ENCODE results near the gene HECW1.
A peak's percentile ranks its signal among the peaks of the same experiment; 100 is the strongest.
"Not testable (repeated sequence)": the region's sequence is repeated elsewhere in the genome, so short reads cannot be mapped to it uniquely, and the experiment has no call there.

The HECW1 gene

DNA sequence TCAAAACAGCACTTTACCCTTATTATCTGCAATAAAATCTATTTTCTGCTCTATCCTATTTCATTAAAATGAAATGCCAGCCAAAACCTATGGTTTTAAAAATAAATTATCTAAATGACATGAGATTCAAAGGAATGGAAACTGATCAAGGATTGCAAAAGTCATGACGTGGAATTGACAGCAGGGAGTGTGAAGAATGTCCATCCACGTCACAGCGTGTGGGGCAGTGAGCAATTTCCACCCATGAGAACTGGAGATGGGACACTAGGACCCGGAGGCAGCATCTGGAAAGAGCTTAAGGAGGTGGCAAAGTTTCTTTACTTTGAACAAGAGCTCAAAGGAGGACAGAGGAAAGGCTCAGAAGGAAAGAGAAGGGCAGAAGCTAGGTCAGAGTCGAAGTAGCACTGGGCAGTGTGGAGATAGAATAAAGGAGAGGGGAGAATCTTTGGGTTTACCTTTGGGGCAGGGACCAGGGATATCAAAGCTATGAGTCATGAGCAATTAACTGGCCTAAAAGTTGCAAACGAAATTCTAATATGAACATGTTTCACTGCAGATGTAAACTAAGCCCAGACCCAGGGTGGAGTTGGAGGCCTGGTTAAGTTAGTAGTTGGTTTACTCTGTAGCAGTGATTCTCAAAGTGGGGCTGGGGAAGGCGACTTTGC, 445.5 kb downstream of the HECW1 start:
- no peak for DNase-seq

DNA sequence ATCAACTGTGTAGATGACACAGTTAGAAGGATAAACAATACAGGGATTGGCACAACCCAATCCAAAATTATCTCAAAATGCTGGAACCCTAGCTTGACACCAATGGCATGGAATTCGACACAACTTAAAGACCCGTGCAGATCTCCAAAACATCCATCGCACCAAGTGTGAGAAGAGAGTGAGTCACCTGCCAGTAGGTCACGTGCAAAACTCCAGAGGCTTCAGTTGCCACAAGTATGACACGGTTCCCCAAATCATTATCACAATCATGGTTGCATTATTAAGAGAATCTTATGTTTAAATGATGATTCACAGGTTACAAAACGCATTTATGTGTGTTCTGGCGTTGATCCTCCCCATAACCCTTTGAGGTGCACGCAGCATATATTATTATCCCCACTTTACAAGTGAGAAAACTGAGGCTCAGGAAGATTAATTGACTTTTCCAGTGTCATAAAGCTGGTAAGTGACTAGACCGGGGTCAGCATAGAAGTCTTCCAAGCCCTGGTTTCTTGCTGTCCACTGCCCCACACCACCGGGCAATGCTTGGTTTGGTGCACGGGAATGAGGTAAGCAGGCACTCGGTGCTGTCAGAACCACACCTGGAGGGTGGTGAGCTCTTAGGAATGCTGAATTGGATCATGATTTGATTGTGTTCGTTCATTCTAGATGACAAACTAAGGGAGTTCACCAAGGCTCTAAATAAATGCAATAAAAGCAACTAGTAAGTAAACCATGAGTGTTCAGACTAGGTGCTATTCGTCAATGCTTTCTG, 446.9 kb downstream of the HECW1 start:
- no peak for DNase-seq

DNA sequence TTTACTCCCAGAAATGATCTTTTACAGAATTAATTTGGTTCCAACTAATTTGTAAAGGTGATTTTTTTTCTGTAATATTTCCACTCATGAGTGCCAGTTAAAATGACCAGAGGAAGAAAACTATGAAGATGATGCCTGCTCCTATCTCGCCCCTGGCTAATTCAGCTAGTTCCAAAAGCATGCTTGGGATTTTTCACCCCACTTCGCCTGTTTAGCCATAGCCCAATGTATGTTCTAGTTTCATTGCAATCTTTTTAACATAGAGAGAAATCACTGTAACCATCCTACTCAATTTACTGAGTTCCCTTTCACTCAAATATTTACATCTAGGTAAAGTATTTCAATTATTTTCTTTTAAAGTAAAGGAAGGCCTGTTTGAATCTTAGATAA, 447.5 kb downstream of the HECW1 start:
- DNase-seq = no peak

DNA sequence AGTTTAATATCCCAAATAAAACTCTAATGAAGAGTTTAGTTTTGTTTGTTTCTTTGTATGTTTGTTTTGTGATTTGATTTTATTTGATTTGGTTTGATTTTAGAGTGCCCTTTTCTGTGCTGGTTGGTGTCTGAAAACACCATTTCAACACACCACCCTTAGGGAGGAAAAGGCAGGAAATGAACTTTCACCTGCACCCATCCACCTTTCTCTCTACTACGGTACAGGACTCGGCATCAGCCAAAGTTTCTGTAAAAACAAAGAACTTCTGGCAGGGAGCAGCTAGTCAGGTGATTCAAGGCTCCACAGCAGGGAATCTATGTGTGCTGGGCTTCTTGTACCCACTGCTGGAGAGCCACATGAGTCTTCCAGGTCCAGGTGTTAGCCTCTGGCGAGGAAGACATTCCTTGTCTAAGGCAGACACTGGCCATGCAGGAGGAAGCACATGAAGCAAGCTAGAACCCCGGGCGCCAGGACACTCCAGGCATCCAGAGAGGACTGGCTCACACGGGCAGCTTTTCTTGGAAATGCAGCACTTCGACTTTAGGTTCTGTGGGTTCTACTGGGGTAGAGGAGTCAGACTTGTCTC, 448.4 kb downstream of the HECW1 start:
- no peak for DNase-seq

DNA sequence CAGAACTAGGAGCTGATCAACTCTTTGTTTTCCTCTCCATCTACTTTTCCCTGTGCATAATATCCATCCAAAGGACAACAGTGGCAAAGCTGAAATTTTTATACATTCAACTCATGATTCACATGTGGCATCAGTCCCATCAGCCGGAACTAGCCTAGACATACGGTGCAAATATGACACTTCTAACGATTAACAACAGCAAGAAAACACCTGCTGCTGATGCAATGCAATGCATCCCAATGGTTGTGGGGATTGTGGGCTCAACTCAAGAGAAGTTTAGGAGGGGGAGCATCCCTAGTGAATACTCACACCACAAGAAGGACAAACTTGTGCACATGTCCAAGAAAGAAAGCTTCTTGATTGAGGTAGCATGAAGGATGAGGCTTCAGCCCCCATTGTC, 449.9 kb downstream of the HECW1 start:
- DNase-seq = no peak

DNA sequence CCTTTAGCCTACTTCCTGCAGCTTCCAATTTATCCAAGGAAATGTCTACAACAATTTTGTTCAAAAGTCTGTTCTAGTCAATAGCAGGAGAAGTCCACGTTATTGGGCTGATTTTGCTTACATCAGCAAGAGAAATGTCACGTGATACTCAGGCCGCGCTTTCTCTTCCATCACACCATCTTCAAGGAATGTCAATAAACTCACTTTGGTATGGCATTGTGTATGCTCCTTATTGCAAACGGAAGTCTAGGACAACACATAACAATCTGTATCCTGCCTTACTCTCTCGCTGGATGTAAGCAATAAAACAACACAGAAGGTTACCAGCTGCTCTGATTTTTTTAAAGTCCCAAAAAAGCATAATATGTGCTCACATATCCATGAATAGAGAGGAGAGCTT, 453.3 kb downstream of the HECW1 start:
- no peak for DNase-seq

DNA sequence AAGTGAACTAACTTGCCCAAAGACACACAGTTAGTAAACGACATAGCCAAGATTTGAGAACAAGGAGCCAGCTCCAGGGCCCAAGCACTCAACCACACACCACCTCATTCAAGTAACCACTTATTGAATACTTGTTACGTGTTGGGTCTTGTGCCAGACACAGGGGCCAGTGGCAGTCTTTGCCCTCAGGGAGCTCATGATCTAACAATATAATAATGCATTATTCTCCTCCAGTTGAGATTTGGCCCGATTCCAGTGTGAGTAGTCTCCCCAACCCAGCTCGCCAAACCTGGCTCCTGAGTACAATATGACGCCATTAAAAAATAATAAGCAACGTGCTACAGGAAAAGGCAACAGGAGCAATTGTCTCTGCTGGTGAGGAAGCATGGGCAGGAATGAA, 456.1 kb downstream of the HECW1 start:
- DNase-seq = no peak

DNA sequence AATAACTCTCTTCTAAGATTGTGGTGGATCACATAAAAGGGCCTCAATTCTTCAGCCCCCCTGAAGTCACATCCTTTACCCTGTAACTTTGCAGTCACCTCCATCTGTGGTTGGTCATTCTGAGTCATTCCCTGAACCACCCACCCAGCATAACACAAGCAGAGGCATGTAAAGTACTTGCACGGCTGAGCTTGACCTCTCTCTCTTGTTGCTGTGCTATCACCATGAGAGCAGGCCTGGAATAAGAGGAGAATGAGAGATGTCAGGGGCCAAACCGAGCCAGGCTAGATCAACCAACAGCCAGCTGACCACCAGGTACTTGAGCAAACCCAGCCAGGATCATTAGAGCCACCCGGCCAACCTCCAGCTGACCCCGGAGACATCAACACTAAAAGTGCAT, 457.0 kb downstream of the HECW1 start:
- no peak for DNase-seq

DNA sequence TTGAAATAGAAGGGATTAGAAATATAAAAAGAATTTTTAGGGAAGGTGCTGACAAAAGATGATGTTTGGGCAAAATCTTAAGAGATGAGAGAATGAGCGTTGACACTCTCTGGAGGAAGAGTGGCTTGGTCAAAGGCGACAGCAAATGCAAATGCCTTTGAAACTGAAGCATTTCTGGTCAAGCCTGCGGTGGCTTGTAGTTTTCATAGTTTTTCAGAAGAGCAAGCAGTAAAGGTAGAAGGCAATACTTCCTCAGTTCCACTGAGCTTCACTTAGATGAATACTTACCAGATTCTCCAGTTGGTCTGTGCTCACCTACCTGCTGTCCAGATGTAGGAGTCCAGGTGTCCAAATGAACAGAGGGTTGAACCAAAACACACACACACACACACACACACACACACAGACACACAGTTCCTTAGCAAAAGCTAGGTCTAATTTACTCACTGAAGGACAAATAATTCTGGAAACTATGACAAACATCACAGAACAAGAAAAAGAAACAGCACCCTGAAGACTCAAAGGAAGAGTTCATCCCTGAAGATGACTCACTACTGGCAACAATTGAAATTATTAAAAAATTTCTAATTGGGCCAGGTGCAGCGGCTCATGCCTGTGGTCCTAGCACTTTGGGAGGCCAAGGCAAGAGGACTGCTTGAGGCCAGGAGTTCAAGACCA, 458.4 kb downstream of the HECW1 start:
- no peak for DNase-seq

DNA sequence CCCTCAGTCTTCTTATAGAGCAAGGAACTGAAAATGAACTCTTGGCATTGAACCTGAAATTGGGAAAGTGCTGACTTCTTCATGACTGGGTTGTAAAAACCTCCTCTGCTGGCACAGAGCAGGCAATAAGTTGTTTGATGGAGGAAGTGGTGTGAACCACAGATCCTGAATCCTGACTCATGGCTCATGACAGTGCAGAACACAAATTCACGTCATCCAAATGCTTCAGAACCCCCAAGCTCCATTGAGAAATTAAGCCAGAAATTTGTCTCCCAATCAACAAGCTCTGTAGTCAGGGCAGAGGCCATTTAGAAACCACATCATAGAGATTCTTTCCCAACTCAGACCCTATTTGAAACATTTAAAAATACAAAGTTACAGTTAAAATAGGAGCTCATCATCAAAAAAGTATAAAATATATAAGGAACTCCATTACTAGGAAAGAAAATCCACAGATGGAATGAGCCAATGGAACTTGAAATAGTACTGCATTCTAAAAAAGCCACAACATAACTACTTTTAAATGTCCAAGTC, 460.1 kb downstream of the HECW1 start:
- peak; percentile 33 to 63 for DNase-seq

DNA sequence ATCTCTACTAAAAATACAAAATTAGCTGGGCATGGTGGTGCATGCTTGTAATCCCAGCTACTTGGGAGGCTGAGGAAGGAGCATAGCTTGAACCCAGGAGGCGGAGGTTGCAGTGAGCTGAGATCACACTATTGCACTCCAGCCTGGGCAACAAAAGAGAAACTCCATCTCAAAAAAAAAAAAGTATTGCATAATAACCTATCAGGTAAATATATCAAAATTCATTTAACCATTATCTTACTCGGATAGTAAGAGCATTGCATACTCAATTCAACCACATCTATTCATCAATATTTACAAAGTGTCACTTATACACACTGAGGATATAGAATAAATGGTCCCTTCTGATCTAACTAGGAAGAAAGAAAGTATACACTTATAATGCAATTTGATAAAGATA, 461.4 kb downstream of the HECW1 start:
- not testable (repeated sequence) for DNase-seq

DNA sequence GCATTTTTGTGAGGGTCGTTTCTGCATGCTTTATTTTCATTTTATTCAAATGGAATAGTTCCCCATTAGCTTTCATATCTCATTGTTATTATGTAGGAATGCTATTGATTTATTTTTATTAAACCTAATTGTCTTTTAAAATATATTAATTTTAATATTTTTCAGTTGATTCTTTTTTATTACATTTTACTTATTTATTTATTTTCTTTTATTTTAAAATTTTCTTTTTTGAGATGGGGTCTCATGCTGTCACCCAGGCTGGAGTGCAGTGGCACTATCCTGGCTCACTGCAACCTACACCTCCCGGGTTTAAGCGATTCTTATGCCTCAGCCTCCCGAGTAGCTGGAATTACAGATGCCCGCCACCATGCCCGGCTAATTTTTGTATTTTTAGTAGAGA, 463.1 kb downstream of the HECW1 start:
- DNase-seq = no peak

DNA sequence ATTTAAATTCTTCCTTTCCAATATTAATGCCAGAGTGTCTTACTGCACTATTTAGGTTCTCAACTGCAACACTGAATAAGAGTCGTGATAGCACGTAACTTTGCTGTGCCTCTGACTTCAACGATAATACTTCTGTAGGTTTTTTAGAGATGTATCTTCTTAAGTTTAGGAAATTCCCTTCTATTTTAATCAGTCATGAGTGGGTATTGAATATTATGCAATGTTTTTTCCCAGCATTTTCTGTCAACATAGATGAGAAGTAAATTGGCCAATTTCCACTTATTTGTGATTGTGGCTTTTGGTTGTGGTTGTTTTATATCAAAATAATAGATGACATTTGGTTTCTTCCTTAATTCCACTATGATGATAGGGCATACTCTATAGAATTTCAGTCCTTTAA, 463.8 kb downstream of the HECW1 start:
- no peak for DNase-seq

DNA sequence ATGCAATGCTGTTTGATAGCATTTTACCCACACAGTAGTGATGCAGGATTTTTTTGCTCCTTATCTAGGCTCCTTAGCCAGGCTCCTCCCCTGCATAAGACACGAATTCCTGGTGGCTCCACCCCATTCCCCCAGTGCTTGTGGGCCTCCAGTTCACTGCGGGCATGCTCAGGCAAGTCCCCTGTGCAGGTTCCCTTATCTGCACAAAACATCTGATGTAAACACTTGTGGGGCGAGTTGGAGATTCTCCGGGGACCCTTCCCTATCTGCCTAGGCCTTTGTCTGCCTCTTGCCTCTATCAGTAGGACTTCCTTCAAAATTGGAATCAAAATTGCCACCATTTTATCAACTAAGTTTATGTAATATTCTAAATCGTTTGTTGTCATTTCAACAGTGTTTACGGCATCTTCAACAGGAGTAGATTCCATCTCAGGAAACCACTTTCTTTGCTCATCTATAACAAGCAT, 465.1 kb downstream of the HECW1 start:
- DNase-seq = no peak

DNA sequence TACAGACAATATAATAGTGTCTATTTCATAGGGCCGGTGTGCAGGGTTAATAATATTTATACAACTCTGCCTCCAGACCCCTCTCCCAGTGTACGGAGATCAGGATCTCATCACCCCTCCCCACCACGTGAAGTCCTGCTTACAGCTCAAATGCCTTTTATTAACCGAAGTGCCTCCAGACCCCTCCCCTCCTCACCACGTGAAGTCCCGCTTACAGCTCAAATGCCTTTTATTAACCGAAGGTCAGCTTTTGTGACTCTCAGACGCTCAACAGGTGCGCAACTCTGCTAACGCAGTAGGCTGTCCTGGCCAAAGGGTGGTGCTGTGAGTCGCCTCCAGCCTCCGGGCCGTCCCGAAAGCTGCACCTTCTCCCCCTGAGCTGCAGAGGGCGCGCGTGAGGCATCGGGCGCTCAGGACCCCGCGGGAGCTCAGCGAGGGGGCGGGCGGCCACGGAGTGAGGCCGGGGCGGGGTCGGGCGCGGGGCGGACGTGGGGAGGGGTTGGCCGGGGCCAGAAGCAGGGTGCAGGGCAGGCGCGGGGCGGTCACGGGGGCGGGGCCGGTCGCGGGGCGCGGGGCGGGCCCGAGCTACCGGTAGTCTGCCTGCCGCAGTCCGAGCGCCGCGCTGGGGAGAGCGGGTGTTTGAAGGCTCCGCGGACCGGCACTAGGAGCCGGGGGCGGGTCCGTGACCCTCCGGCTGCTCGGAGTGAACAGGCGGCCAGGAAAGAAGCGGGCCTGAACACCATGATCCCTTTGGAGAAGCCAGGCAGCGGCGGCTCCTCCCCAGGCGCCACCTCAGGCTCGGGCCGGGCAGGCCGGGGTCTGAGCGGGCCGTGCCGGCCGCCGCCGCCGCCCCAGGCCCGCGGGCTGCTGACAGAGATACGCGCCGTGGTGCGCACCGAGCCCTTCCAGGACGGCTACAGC, 470.3 kb downstream of the HECW1 start, which contains the start of gene STK17A:
Gene STK17A (plus strand): TSS at position 606 of the 921 bp plus-strand sequence. CDS start 136 bp downstream, at position 742.
- peak; percentile 94 to 97 for DNase-seq

DNA sequence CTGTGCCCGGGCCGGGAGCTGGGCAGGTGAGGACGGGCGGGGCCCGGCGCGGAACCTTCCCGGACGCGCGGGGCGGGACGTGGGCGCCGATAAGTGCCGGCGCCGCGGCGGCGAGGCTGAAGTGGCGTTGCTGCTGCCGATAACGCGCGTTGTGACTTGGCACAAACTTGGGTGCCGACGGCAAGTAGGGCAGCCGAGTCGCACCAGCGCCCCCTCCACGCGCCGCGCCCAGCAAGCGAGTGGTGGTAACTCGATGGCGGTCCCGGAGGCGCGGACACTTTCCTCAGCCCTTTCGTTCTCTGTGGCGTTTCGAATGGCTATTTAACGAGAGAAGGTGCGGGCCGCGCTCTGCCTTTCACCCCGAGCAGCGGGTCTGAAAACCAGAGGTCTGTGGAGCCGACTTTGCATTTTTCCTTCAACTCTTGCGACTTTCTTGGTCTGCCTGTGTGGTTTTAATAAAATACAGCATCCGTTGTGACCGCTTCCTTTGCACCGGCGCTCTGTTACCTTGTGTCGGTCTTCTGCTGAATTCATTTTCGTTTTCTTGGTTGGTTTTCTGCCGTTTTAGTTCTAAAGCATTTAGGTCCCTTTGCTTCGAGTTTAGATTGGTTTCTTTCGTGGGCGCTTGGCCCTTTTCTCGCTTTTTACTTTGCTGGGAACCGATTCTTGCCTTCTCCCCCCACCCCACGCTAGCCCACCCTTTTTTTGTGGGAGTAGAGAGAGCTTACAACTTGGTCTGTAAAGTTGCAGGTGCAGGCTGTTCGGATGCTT, 471.2 kb downstream of the HECW1 start:
- DNase-seq = peak; percentile 57 to 79

DNA sequence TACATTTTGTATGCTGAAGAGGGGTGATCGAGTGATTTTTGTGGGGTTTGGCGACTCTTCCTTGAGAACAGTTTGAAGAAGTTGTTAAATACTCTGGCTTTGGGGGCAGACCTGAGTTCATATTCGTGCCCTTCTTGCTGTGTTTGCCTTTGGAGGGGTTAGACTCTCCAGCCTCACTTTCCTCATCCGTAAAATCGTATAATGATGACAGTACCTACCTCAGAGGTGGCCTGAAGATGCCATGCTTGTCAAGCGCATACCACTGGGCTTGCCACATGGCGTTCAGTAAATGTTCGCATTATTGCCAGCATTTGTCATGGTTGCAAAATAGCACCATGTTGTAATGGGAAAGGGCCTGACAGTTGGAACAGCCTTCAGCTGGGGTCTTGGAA, 471.7 kb downstream of the HECW1 start:
- peak; percentile 15 to 57 for DNase-seq

DNA sequence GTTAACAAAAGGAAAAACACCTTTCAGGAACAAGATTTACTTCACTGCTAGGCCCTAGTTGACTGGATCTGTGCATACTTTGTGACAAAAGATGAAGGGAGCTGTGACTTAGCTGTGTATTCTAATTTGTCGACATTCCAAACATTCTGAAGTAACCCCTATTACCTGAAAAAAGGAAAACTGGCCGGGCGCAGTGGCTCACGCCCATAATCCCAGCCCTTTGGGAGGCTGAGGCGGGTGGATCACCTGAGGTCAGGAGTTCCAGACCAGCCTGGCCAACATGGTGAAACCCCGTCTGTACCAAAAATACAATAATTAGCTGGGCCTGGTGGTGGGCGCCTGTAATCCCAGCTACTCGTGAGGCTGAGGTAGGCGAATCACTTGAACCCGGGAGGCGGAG, 472.3 kb downstream of the HECW1 start:
- DNase-seq = not testable (repeated sequence)

DNA sequence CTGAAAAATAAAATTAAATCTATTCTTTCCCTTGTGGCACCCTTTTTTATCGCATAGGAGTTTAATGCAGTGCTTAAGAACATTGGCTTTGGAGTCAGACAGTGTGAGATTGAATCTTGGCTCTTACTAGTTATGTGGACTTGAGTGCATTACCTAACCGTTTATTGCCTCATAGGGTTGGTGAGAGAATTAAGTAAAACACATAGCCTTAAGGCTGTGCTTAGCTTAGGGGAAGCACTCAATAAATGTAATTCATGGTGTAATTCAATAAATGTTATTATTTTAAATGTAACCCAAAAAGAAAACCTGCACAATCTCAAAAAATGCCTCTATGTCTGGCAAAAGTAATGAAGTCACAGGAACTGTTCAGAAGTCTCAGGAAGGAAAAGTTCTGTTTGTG, 473.1 kb downstream of the HECW1 start:
- peak in 1 of 2 donors; percentile 53 for DNase-seq

DNA sequence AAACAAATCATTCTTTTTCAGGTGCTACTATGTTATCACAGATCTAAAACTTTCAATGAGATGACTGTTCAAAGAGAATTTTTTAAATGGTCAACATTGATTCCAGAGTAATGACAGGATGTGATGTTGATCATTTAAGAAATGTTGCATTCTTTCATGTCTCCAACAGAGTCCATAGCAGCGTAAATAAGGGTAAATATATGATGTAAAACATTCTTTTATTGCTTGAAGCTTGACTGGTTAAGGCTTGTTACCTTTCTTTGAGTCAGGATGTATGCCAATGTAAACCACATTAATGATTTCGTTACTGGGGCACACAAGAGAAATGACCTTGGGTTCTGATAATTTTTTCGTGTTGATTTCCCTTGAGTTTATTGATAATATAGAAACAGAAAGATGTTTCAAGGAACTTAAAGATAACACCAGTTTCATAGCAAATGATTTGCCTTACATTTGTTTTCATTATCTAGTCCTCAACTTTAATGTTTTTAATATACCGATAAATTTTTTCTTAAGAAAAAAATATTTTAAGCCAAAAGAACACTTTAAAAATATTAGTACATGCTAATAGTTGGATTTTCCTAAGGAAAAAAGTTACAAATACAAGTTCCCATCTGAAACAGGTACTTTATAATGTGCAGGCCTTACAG, 473.9 kb downstream of the HECW1 start:
- peak in 1 of 2 donors; percentile 76 for DNase-seq

All from CD4-positive, alpha-beta T cell treated with Interferon alpha-2 for 1 hour (primary cell).